Peyer's patch (tissue), 4 donors: ENCODE results near the gene DAPK1.

Experiments used
- CTCF ChIP-seq, 6 experiments: fragments of 450-650 bp in 4 of 6; fragments of 200-600 bp in 2 of 6; sonication (generic) in 1 of 6; IDR thresholded peaks; one replicate each; pipeline ENCODE4 v1.5.1; 2017 to 2019; ENCODE audit warnings: antibody characterized with exemption in 6 of 6, mild to moderate bottlenecking in 3 of 6, moderate library complexity in 1 of 6
- POLR2A ChIP-seq, 2 donors: fragments of 450-650 bp; IDR thresholded peaks; one replicate each; pipeline ENCODE4 v1.5.1; 2017; ENCODE audit warnings: antibody characterized with exemption in 2 of 2, mild to moderate bottlenecking in 2 of 2, moderate library complexity in 2 of 2

GRCh38 chr9:87465816-87466215 lies 31.9 kb upstream of the DAPK1 start:
- no peak for TF ChIP-seq POLR2A (IDR thresholded peaks at IDR 0.05)
- TF ChIP-seq CTCF (IDR thresholded peaks at IDR 0.05) = no peak
